Measurements from ENCODE around the gene LTB. TPM values are rescaled to one million over a fixed set of nuclear protein-coding genes. Genes with fewer than 3 reads are reported as not detected.

Gene LTB
- total RNA-seq, 1 donor from 2014 or later: 0.34 TPM

GRCh38 chr6:31621320-31621939, 39.2 kb upstream of the LTB start:
- Mint-ChIP-seq H3K27ac (peak overlapping the region; percentile 89), H3K27me3 (no peaks in the 10 kb centered on the region), H3K9me3 (no peaks in the 10 kb centered on the region), H3K4me3 (peak overlapping the region; percentile 93), H3K36me3 (peaks cover 23% of the 10 kb centered on the region), H3K4me1 (ENCODE audit: unreplicated experiment) (peaks cover 30% of the 10 kb centered on the region)
- TF ChIP-seq CTCF (conservative IDR thresholded peaks at IDR 0.05): no peak
- DNase-seq (ENCODE audit: extremely low spot score, unreplicated experiment): no peak

GRCh38 chr6:31620586-31621319, 38.5 kb upstream of the LTB start, which contains the start of gene PRRC2A:
Gene PRRC2A, plus strand, starts transcription at chr6:31620715. Its CDS starts 2,075 bp downstream, at chr6:31622790.
- peak within 1 kb of the TSS; percentile 100 for H3K27ac Mint-ChIP-seq
- H3K4me3 Mint-ChIP-seq: peak within 1 kb of the TSS; percentile 93
- peaks cover 30% of the 10 kb centered on the region for H3K4me1 Mint-ChIP-seq (ENCODE audit: unreplicated experiment)
- TF ChIP-seq CTCF (conservative IDR thresholded peaks at IDR 0.05): no peak
- peaks cover 17% of the 10 kb centered on the region for H3K36me3 Mint-ChIP-seq
- no peaks in the 10 kb centered on the region for H3K9me3 Mint-ChIP-seq
- H3K27me3 Mint-ChIP-seq: no peaks in the 10 kb centered on the region
- DNase-seq (ENCODE audit: extremely low spot score, unreplicated experiment): peak; percentile 95

- Mint-ChIP-seq H3K36me3 (peaks cover 16% of the 10 kb centered on the region), H3K4me3 (peak overlapping the region; percentile 93), H3K27me3 (no peaks in the 10 kb centered on the region), H3K4me1 (ENCODE audit: unreplicated experiment) (peaks cover 35% of the 10 kb centered on the region), H3K9me3 (no peaks in the 10 kb centered on the region), H3K27ac (peak overlapping the region; percentile 100)
- DNase-seq (ENCODE audit: extremely low spot score, unreplicated experiment): peak; percentile 93
- no peak for TF ChIP-seq CTCF (conservative IDR thresholded peaks at IDR 0.05)
Observed at GRCh38 chr6:31619805-31620585, 37.8 kb upstream of the LTB start.

- no peak overlapping the region for H3K4me3 Mint-ChIP-seq
- H3K4me1 Mint-ChIP-seq (ENCODE audit: unreplicated experiment): peaks cover 33% of the 10 kb centered on the region
- no peak overlapping the region for H3K27ac Mint-ChIP-seq
- no peak for DNase-seq (ENCODE audit: extremely low spot score, unreplicated experiment)
- no peaks in the 10 kb centered on the region for H3K27me3 Mint-ChIP-seq
- no peak for TF ChIP-seq CTCF (conservative IDR thresholded peaks at IDR 0.05)
- H3K9me3 Mint-ChIP-seq: no peaks in the 10 kb centered on the region
- H3K36me3 Mint-ChIP-seq: peaks cover under 1% of the 10 kb centered on the region
Observed at GRCh38 chr6:31617010-31617409, 34.8 kb upstream of the LTB start.

- H3K36me3 Mint-ChIP-seq: no peaks in the 10 kb centered on the region
- peak overlapping the region; percentile 36 for H3K4me3 Mint-ChIP-seq
- H3K4me1 Mint-ChIP-seq (ENCODE audit: unreplicated experiment): peaks cover 28% of the 10 kb centered on the region
- no peaks in the 10 kb centered on the region for H3K27me3 Mint-ChIP-seq
- no peak for TF ChIP-seq CTCF (conservative IDR thresholded peaks at IDR 0.05)
- H3K27ac Mint-ChIP-seq: peak overlapping the region; percentile 36
- H3K9me3 Mint-ChIP-seq: no peaks in the 10 kb centered on the region
- DNase-seq (ENCODE audit: extremely low spot score, unreplicated experiment): no peak
Observed at GRCh38 chr6:31615748-31616147, 33.5 kb upstream of the LTB start.
